Natural killer cell (primary cell): Measurements from ENCODE around the gene PTP4A2. TPM values are rescaled to one million over a fixed set of nuclear protein-coding genes. Genes with fewer than 3 reads are reported as not detected.

ENCODE experiments used
- ATAC-seq, 3 donors: fragments of 150-1000 bp in 2 of 3; fragments of 200-7000 bp in 1 of 3; cut with Tn5 transposase; 1 replicate in 1 of 3; 2 replicates in 2 of 3; pipeline ENCODE4 v1.10.0; 2021; ENCODE audit warnings: mild to moderate bottlenecking in 2 of 3, moderate library complexity in 2 of 3
- DNase-seq, 2 donors: peaks; one replicate each; pipeline versions ENCODE4 v3.0.0 to v3.0.0-alpha.2; 2013 to 2021; ENCODE audit warnings: mixed read lengths in 1 of 2
- H3K27ac ChIP-seq: one replicate; pipeline ENCODE4 v1.5.1; 2013; ENCODE audit warnings: mild to moderate bottlenecking, low read length
- H3K27me3 ChIP-seq: one replicate; pipeline ENCODE4 v1.6.1; 2013; ENCODE audit warnings: low read length; ENCODE audit not compliant: control insufficient read depth, insufficient read depth
- H3K36me3 ChIP-seq: one replicate; pipeline ENCODE4 v1.6.1; 2013; ENCODE audit warnings: low read length; ENCODE audit not compliant: control insufficient read depth, insufficient read depth
- H3K4me1 ChIP-seq: one replicate; pipeline ENCODE4 v1.6.1; 2013; ENCODE audit warnings: low read length; ENCODE audit not compliant: control insufficient read depth, insufficient read depth
- H3K4me3 ChIP-seq: one replicate; pipeline ENCODE4 v1.5.1; 2013; ENCODE audit warnings: low read length
- H3K9me3 ChIP-seq: one replicate; pipeline ENCODE4 v1.6.1; 2013; ENCODE audit warnings: low read length; ENCODE audit not compliant: control insufficient read depth, insufficient read depth
- H3K27ac Mint-ChIP-seq, 2 donors: one replicate each; pipeline ENCODE4 v1.8.0; 2022; ENCODE audit warnings: mild to moderate bottlenecking in 2 of 2, mixed read lengths in 2 of 2, moderate library complexity in 1 of 2
- H3K27me3 Mint-ChIP-seq, 2 donors: one replicate each; pipeline ENCODE4 v1.8.0; 2022; ENCODE audit warnings: low read depth in 2 of 2, mixed read lengths in 2 of 2
- H3K36me3 Mint-ChIP-seq: one replicate; pipeline ENCODE4 v1.8.0; 2022; ENCODE audit warnings: mixed read lengths
- H3K4me1 Mint-ChIP-seq, 2 donors: one replicate each; pipeline ENCODE4 v1.8.0; 2022; ENCODE audit warnings: mixed read lengths in 2 of 2
- H3K4me3 Mint-ChIP-seq: one replicate; pipeline ENCODE4 v1.8.0; 2022; ENCODE audit warnings: mild to moderate bottlenecking, moderate library complexity, mixed read lengths
- H3K9me3 Mint-ChIP-seq, 2 donors: one replicate each; pipeline ENCODE4 v1.8.0; 2022; ENCODE audit warnings: mixed read lengths in 2 of 2
- WGBS: methylation state at CpG from one replicate; pipeline ENCODE4 v1.1.7; 2013; ENCODE audit warnings: missing lambda C conversion rate; ENCODE audit not compliant: insufficient coverage; 5-methylcytosine and 5-hydroxymethylcytosine counted together
- intact Hi-C: fragments of 100-400 bp; cut with micrococcal nuclease; formaldehyde crosslinking; loops from one replicate; pipeline ENCODE4 v1.14.2; 2022
- total RNA-seq, 4 donors: library from RNA; stranded (reverse); fragments of 120-200 nt in 1 of 4; gene quantifications; one replicate each; pipeline versions ENCODE4 v1.2.3 to v1.2.4, GENCODE V29; 2013 to 2022
- TF ChIP-seq, protein P1 (sequence below): fragments of 200-600 bp; IDR thresholded peaks from one replicate; pipeline ENCODE4 v1.8.0; 2022; ENCODE audit warnings: antibody characterized with exemption

Gene PTP4A2
- total RNA-seq, 3 donors from 2014 or later (not counting 1 experiment from before 2014, with no cell fraction given): 435 to 527 (median 443) TPM

DNA sequence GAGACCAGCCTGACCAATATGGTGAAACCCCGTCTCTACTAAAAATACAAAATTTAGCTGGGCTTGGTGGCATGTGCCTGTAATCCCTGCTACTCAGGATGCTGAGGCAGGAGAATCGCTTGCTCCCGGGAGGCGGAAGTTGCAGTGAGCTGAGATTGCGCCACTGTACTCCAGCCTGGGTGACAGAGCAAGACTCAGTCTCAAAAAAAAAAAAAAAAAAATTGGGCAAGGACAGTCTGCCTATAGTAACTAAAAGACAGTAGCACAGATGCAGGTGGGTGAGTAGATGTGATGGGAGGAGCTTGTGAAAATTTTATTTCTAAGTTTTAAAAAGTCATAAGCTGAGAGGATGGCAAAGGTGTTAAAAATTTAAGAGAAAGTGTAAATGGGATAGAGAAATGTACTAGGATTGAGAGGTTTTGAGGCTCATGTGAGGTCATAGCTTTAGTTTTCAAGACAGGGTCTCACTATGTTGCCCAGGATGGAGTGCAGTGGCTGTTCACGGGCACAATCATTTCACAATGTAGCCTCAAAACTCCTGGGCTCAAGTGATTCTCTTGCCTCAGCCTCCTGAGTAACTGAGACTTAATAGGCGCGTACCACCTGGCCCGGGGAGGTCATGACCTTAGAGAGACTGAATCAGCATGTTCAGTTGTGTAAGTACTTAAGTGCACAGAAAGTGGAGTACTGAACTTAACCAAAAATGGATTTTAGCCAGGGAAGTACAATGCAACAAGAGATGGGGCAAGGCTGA is 33.7 kb downstream of the PTP4A2 start:
- no peak overlapping the region for H3K4me3 Mint-ChIP-seq
- TF ChIP-seq, protein P1, sequence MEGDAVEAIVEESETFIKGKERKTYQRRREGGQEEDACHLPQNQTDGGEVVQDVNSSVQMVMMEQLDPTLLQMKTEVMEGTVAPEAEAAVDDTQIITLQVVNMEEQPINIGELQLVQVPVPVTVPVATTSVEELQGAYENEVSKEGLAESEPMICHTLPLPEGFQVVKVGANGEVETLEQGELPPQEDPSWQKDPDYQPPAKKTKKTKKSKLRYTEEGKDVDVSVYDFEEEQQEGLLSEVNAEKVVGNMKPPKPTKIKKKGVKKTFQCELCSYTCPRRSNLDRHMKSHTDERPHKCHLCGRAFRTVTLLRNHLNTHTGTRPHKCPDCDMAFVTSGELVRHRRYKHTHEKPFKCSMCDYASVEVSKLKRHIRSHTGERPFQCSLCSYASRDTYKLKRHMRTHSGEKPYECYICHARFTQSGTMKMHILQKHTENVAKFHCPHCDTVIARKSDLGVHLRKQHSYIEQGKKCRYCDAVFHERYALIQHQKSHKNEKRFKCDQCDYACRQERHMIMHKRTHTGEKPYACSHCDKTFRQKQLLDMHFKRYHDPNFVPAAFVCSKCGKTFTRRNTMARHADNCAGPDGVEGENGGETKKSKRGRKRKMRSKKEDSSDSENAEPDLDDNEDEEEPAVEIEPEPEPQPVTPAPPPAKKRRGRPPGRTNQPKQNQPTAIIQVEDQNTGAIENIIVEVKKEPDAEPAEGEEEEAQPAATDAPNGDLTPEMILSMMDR: no peak
- H3K4me1 ChIP-seq: peaks cover 3% of the 10 kb centered on the region
- H3K36me3 Mint-ChIP-seq: peaks cover 12% of the 10 kb centered on the region
- ATAC-seq (peak in 1 of 3 donors; percentile 20), DNase-seq (no peak)
- no peaks in the 10 kb centered on the region for H3K27me3 Mint-ChIP-seq
- peak overlapping the region; percentile 37 to 72 for H3K27ac Mint-ChIP-seq
- no peaks in the 10 kb centered on the region for H3K9me3 ChIP-seq
- 88% methylated on average over 9 of the region's 9 CpGs for WGBS
- intact Hi-C loops: no loop called here
- no peaks in the 10 kb centered on the region for H3K27me3 ChIP-seq
- H3K36me3 ChIP-seq: peaks cover 30% of the 10 kb centered on the region
- peaks cover 33 to 54% of the 10 kb centered on the region in 2 donors for H3K4me1 Mint-ChIP-seq
- H3K4me3 ChIP-seq: no peak overlapping the region
- H3K27ac ChIP-seq: no peak overlapping the region
- no peaks in the 10 kb centered on the region for H3K9me3 Mint-ChIP-seq

DNA sequence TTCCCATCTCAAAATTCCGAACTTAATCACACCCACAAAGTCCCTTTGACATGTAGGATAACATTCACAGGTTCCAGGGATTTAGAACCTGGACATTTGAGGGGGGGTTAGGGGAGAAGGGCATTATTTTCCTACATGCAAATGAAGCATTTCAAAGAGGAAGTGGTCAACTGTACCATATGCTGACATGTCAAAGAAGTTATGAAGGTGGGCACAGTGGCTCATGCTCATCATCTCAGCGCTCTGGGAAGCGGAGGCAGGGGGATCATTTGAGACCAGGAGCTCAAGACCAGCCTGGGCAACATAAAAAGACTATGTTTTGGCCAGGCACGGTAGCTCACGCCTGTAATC is 35.7 kb downstream of the PTP4A2 start:
- intact Hi-C loops: no loop called here

DNA sequence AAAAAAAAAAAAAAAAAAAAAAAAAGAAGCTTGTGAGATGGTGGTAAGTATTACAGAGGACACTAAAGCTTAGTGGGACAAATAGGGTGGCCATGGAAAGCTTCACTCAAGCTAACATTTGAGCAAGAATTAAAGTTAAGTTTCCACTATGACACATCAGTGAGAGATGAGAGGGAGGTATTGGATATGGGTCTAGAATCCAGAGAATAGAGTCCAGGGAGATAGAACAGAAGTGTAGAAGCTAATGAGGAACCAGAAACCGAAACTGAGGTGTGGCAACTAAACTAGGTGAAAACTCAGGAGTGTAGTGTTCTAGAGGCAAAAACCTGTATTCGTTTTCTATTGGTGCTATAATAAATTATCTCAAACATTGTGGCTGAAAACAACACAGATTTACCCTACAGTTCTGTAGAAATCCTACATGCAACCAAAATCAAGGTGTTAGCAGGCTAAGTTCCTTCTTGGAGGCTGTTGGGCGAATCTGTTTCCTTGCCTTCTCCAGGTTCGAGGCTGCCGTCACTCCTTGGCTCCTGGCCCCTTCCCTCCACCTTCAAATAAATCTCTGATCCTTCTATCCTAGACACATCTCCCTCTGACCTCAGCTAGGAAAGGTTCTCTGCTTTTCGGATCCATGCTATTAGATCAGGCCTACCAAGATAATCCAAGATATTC is 36.2 kb downstream of the PTP4A2 start:
- 87% methylated on average over 6 of the region's 6 CpGs for WGBS
- Histone ChIP-seq H3K36me3 (peaks cover 13% of the 10 kb centered on the region), H3K9me3 (no peaks in the 10 kb centered on the region), H3K27me3 (no peaks in the 10 kb centered on the region), H3K4me1 (peaks cover 7% of the 10 kb centered on the region), H3K4me3 (no peak overlapping the region), H3K27ac (no peak overlapping the region)
- DNase-seq: no peak
- peak overlapping the region; percentile 3 to 81 for H3K27ac Mint-ChIP-seq
- H3K4me1 Mint-ChIP-seq: peaks cover 50 to 60% of the 10 kb centered on the region in 2 donors
- TF ChIP-seq, protein P1: no peak
- H3K36me3 Mint-ChIP-seq: no peaks in the 10 kb centered on the region
- H3K4me3 Mint-ChIP-seq: no peak overlapping the region
- H3K9me3 Mint-ChIP-seq: no peaks in the 10 kb centered on the region
- intact Hi-C loops: no loop called here
- no peak for ATAC-seq
- H3K27me3 Mint-ChIP-seq: no peaks in the 10 kb centered on the region

More for the DNA sequence above, 35.7 kb downstream of the PTP4A2 start:
- 98% methylated on average over 4 of the region's 5 CpGs for WGBS
- Mint-ChIP-seq H3K4me1 (peaks cover 47 to 60% of the 10 kb centered on the region in 2 donors), H3K36me3 (no peaks in the 10 kb centered on the region), H3K27ac (peak overlapping the region; percentile 3 to 81), H3K9me3 (no peaks in the 10 kb centered on the region), H3K4me3 (no peak overlapping the region), H3K27me3 (no peaks in the 10 kb centered on the region)
- Histone ChIP-seq H3K4me1 (peaks cover 7% of the 10 kb centered on the region), H3K27ac (no peak overlapping the region), H3K36me3 (peaks cover 18% of the 10 kb centered on the region), H3K9me3 (no peaks in the 10 kb centered on the region), H3K4me3 (no peak overlapping the region), H3K27me3 (no peaks in the 10 kb centered on the region)
- ATAC-seq (no peak), DNase-seq (no peak)
- TF ChIP-seq, protein P1: no peak
